ENCODE results near the gene SLC13A3. TPM values are rescaled to one million over a fixed set of nuclear protein-coding genes. Genes with fewer than 3 reads are reported as not detected.

Gene SLC13A3
- total and polyA plus RNA-seq, 8 donors = 2.4 to 10.4 (median 8.8) TPM

DNA sequence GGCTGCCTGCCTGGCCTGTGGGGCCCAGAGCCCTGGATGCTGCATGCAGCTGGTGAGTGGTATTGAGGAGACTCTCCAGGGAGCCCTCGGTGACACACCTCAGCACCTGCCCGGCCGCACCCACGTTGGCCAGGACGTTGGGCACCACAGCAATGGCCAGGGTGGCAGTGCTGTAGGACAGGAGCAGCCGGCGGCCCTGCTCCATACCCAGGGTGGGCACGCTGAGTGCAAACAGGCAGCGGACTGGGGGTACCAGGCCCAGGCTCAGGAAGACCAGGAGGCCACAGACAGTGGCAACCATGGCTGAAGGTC, 105.5 kb downstream of the SLC13A3 start:
- ATAC-seq (no peak), DNase-seq (no peak)
- peaks cover 0 to 7% of the 10 kb centered on the region in 2 donors for H3K4me1 ChIP-seq
- H3K9me3 ChIP-seq = no peaks in the 10 kb centered on the region
- intact Hi-C loops (cut with DNase I) = no loop called here
- H3K36me3 ChIP-seq = no peaks in the 10 kb centered on the region
- H3K27me3 ChIP-seq = peaks cover 10 to 62% of the 10 kb centered on the region in 2 donors
- H3K27ac ChIP-seq = no peak overlapping the region
- H3K4me3 ChIP-seq = no peak overlapping the region
- TF ChIP-seq, protein P1, sequence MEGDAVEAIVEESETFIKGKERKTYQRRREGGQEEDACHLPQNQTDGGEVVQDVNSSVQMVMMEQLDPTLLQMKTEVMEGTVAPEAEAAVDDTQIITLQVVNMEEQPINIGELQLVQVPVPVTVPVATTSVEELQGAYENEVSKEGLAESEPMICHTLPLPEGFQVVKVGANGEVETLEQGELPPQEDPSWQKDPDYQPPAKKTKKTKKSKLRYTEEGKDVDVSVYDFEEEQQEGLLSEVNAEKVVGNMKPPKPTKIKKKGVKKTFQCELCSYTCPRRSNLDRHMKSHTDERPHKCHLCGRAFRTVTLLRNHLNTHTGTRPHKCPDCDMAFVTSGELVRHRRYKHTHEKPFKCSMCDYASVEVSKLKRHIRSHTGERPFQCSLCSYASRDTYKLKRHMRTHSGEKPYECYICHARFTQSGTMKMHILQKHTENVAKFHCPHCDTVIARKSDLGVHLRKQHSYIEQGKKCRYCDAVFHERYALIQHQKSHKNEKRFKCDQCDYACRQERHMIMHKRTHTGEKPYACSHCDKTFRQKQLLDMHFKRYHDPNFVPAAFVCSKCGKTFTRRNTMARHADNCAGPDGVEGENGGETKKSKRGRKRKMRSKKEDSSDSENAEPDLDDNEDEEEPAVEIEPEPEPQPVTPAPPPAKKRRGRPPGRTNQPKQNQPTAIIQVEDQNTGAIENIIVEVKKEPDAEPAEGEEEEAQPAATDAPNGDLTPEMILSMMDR (IDR thresholded peaks at IDR 0.05) = no peak

DNA sequence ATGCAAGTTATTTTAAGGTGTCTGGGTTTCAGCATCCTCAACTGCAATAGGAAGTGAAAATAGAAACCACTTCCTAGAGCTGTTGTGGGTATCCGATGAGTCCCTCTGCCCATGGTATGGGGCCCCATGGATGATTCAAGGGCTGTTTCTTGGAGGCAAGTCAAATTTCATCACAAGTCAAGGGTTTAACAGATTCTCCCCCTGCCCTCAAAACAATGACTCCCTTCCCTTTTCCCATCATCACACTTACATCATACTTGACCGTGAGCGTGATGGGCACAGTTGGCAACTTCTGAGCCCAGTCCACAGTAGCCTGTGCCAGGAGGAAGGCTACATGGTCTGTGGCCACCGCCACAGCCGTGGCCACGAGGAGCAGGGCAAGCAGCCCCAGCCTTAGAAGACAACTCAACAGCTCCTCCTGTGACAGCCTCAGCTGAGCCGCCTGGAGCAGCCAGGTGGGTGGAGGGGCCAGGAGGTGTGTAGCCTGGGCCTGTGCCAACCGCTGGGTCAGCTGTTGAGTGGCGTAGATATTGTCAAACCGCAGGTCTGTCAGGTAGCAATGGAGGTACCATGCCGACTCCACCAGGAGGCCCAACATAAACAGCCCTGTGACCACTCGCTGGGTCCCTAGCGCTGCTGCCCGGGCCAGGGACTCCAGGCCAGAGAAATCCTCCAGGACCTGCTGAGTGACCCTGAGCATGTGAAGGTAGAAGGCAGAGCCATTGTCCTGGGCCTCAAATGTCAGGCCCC, 106.0 kb downstream of the SLC13A3 start:
- Histone ChIP-seq H3K27me3 (peaks cover 10 to 62% of the 10 kb centered on the region in 2 donors), H3K4me1 (peaks cover 0 to 7% of the 10 kb centered on the region in 2 donors), H3K4me3 (no peak overlapping the region), H3K27ac (peak overlapping the region in 1 of 2 donors; percentile 16), H3K36me3 (no peaks in the 10 kb centered on the region), H3K9me3 (no peaks in the 10 kb centered on the region)
- no peak for DNase-seq
- no peak for ATAC-seq
- TF ChIP-seq, protein P1 (IDR thresholded peaks at IDR 0.05) = no peak
- intact Hi-C loops (cut with DNase I) = no loop called here

DNA sequence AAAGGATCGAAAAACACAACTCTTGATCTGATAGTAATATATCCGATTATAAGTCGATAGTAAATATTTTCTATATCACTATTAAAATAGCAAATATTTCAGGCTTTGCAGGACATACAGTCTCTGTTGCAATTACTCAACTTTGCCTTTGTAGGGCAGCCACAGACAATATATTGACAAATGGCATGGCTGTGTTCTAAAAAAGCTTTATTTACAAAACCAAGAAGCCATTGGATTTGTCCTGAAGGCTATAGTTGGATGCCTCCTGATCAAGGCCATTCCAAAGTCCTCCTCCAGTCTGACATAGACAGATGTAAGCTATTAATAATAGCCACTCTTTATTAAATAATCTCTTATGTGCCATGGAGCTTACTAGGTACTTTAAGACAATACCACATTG, 106.7 kb downstream of the SLC13A3 start:
- TF ChIP-seq, protein P1 (IDR thresholded peaks at IDR 0.05) = no peak
- no peaks in the 10 kb centered on the region for H3K9me3 ChIP-seq
- intact Hi-C loops (cut with DNase I) = no loop called here
- no peak overlapping the region for H3K4me3 ChIP-seq
- peaks cover 0 to 7% of the 10 kb centered on the region in 2 donors for H3K4me1 ChIP-seq
- no peak overlapping the region for H3K27ac ChIP-seq
- ATAC-seq (no peak), DNase-seq (no peak)
- H3K27me3 ChIP-seq = peaks cover 12 to 69% of the 10 kb centered on the region in 2 donors
- H3K36me3 ChIP-seq = no peaks in the 10 kb centered on the region

DNA sequence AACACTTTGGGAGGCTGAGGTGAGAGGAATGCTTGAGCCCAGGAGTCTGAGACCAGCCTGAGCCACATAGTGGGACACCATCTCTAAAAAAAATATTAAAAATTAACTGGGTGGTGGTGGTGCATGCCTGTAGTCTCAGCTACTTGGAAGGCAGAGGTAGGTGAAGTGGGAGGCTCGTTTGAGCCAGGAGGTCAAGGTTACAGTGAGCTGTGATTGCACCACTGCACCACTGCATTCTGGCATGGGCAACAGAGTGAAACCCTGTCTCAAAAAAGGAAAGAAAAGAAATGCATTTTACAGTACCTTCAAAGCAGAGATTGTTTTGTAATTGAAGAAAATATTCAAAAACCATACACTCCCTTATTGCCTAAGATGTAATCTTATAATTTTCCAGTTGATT, 107.3 kb downstream of the SLC13A3 start:
- DNase-seq (no peak), ATAC-seq (no peak)
- TF ChIP-seq, protein P1 (IDR thresholded peaks at IDR 0.05) = no peak
- peaks cover 12 to 75% of the 10 kb centered on the region in 2 donors for H3K27me3 ChIP-seq
- H3K4me3 ChIP-seq = no peak overlapping the region
- peaks cover 0 to 7% of the 10 kb centered on the region in 2 donors for H3K4me1 ChIP-seq
- no peaks in the 10 kb centered on the region for H3K36me3 ChIP-seq
- no peaks in the 10 kb centered on the region for H3K9me3 ChIP-seq
- H3K27ac ChIP-seq = no peak overlapping the region
- intact Hi-C loops (cut with DNase I) = no loop called here

DNA sequence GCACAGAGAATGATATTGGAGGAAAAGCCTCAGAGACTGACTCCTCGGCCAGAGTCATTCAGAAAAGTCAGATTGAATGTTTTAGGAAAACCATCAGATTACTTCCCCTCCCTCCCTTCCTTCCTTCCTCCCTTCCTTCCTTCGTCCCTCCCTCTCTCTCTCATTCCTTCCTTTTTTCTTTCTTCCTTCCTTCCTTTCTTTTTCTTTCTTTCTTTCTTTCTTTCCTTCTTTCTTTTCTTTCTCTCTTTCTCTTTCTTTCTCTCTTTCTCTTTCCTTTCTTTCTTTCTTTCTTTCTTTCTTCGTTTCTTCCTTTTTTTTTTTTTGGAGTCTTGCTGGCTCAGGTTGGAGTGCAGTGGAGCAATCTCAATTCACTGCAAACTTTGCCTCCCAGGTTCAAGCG, 108.2 kb downstream of the SLC13A3 start:
- Histone ChIP-seq H3K9me3 (no peaks in the 10 kb centered on the region), H3K27ac (no peak overlapping the region), H3K4me3 (no peak overlapping the region), H3K4me1 (peaks cover 0 to 7% of the 10 kb centered on the region in 2 donors), H3K36me3 (no peaks in the 10 kb centered on the region), H3K27me3 (peaks cover 16 to 84% of the 10 kb centered on the region in 2 donors)
- DNase-seq = no peak
- intact Hi-C loops (cut with DNase I) = no loop called here
- TF ChIP-seq, protein P1 (IDR thresholded peaks at IDR 0.05) = no peak
- ATAC-seq = no peak
